Inferior parietal cortex (tissue), 1 donor: ENCODE data around the gene FOXO1.
"Not testable (repeated sequence)": the region's sequence is repeated elsewhere in the genome, so short reads cannot be mapped to it uniquely, and the experiment has no call there.

Experiments used
- DNase-seq: peaks from one replicate; pipeline ENCODE4 v3.0.0-alpha.2; 2016; ENCODE audit errors: extremely low spot score

The FOXO1 gene

GRCh38 chr13:40666933-40667621, 636 bp upstream of the FOXO1 start:
- DNase-seq, result no peak

DNA sequence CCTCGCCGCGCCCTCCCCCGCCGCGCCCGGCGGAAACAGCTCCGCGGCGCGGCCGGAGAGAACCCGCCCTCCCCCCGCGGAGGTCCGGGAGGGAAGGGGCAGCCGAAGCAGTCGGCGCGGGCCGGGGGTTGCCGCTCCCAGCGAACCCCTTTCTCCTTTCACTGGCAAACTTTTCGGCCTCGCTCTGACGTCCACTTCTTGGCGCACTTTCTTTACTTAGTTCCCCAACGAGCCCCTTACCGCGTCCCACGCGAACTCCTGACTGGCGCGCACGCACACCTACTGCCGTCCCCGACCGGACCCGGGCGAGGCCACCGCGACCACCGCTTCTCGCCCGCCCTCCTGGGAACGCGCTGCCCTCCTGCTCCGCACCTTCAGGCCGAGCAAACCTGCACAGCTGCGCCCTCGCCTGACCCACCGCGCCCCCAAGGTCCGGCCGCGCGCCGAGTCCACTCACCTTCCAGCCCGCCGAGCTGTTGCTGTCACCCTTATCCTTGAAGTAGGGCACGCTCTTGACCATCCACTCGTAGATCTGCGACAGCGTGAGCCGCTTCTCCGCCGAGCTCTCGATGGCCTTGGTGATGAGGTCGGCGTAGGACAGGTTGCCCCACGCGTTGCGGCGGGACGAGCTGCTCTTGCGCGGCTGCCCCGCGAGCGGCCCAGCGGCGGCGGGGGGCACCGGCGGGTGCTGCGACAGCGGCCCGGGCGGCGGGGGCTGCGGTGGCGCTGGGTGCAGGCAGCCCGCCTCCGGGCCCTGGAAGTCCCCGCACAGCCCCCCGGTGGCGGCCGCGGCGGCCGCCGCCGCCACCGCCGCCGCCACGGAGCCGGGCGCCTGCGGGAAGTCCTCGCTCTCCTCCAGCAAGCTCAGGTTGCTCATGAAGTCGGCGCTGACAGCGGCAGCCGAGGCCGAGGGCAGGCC, 1.1 kb downstream of the FOXO1 start:
- DNase-seq, result no peak

GRCh38 chr13:40664350-40665125, 1.9 kb downstream of the FOXO1 start:
- DNase-seq, result no peak

GRCh38 chr13:40664100-40664349, 2.4 kb downstream of the FOXO1 start:
- DNase-seq, result not testable (repeated sequence)

DNA sequence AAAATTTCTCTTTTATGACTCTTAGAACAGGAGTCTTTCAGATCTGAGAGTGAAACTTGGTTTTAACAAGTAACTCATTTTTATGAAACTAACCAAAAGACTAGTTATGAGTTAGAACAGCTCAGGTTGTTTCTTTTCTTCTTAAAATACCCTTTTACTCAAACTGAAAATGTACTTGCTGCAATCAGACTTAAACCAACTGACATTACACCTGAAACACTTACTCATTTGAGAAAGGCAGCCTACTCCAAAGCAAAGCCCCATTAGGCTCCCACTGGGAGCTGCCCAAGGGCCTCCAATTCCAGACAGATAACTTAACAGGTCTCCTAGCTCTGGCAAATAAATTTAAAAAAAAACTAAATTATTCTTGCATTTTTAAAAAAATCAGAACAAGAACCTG, 3.6 kb downstream of the FOXO1 start:
- no peak for DNase-seq

GRCh38 chr13:40661875-40662665, 4.4 kb downstream of the FOXO1 start:
- no peak for DNase-seq

- no peak for DNase-seq
Measured at GRCh38 chr13:40660692-40661091, 5.7 kb downstream of the FOXO1 start.

GRCh38 chr13:40660141-40660664, 6.2 kb downstream of the FOXO1 start:
- DNase-seq, result no peak

GRCh38 chr13:40657951-40658350, 8.5 kb downstream of the FOXO1 start:
- DNase-seq, result no peak

GRCh38 chr13:40657307-40657706, 9.1 kb downstream of the FOXO1 start:
- DNase-seq, result no peak

GRCh38 chr13:40656358-40656757, 10.1 kb downstream of the FOXO1 start:
- DNase-seq, result no peak

GRCh38 chr13:40653527-40654318, 12.7 kb downstream of the FOXO1 start:
- no peak for DNase-seq

DNA sequence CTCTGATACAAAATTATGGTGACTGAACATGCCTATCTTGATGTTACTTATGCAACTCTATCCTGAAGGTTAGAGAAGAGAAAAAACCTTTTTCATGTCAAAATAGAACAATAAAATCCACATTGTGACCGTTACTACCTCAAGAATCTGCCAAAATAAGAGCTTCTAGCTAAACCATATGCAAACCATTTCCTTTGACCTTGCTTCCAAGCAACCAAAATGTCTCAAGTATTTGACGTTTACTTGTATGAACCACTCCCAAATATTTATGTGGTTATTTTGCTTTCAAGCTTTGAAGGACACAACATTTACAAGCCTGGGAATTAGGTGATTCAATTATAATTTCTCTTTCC, 13.9 kb downstream of the FOXO1 start:
- no peak for DNase-seq

DNA sequence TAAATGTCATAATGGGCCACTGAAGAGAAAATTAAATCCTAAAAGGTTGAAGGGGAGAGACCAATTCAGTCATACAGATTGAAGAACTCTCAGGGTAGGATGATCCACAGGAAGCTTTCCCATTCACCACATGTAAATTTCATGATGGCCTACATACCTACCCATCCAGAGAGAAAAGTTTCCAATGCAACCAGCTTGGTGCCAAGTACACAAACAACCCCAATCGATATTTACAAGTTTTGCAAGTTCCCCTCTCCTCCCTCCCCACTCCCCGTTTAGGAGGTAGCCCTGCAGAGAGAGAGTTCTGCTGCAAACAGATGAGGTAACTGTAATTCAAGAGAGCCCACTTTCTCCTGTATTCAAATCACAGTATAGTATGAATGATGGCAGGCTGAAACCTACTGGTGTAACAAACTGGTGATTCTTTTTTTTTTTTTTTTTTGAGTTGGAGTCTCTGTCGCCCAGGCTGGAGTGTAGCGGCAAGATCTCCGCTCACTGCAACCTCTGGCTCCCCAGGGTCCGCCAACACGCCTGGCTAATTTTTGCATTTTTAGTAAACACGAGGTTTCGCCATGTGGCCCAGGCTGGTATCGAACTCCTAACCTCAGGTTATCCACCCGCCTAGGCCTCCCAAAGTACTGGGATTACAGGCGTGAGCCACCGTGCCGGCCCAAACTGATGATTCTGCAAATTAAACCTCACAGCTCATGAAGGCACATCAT, 14.4 kb downstream of the FOXO1 start:
- no peak for DNase-seq

DNA sequence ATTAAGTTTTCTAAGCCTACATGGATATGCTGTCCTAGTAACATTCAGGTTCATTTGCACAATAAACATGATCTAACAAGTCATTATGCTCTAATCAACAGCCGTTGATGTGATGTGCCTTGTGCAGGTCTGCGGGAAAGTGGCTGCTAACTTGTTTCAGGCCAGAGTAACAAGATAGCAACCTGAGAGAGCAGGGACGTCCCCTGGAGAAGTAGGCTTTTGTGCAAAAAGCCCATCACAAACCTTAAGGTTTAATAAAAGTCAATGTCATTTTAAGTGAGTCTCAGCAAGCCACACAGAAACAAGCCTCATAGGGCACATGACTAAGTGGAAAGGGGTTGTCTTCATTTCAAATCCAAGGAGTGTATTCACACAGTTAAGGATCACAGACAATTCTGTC, 17.6 kb downstream of the FOXO1 start:
- no peak for DNase-seq

DNA sequence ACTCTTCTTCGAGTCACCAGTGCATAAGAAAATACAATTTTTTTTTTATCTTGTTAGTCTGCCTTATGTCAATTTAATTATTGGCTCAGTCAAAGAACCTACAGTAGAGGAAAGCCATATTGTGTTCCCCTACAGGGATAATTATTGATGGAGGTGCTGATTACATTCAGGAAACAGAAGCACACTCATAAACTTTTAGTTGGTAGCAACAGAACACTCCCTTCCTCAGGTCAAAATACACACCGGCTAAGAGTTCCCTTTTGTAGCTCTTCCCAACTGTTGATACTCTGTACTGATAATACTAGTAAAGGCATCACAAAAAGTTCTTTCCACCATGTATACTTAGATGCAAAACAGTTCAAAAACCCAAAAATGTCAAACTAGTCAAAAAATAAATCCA, 18.4 kb downstream of the FOXO1 start:
- DNase-seq, result no peak

DNA sequence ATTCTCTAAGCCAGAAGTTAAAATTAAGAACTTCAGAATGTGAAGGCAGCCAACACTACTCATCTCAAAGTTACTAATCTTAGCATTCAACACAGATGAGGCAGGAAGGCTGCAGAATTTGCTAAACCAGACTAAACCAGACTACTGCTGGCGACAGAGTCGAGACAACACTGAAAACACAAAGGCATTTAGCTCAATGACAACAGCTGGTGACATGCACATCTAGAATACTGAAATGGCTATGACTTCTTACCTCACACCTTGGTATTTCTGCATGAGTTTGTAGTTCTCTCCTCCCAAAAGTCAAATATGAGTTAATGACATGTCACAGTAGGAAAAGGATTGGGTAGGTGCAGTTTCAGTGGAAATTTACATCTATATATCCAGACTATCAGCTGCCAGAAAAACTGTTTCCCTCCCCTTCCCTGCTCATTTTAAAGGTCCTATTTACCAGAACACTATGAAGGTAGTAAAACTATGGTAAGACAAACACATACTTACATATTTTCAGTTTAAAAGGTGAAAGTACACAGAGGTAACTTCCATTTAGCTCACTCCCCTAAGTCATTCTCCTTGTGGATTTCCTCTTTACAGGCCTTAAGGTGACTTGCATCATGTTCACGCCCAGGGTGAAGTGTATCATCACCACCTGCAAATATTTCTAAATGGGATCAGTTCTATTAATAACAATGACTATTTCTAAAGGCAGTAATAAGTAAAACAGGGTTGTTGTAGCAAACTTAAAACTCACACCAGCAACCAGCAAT, 21.4 kb downstream of the FOXO1 start:
- no peak for DNase-seq

- no peak for DNase-seq
Measured at GRCh38 chr13:40640845-40641458, 25.5 kb downstream of the FOXO1 start.

- no peak for DNase-seq
Measured at GRCh38 chr13:40640202-40640601, 26.2 kb downstream of the FOXO1 start.
